GM21619 (cell line): ENCODE results near the gene MTREX.

ENCODE experiments used
- ATAC-seq: cut with Tn5 transposase; IDR thresholded peaks from one replicate; pipeline ENCODE4 v1.9.1; 2021; ENCODE audit not compliant: unreplicated experiment

Gene MTREX

DNA sequence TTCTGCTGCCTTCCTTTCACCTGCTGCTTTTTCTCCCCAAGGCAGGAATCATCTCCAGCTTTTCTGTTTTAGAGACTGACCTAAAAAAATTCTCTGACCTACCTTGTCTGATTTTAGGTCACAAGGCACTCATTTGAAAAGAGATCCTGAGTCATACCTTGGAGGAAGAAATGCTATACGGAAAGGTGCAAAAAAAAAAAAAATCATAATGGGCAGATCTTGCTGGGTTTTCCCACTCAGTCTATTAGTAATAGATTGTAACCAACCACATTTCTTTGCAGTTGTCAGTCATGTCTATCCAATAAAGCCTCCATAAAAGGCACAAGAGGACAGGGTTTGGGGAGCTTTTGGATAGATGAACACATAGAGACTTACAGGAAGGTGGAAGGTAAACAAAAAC, 70.0 kb downstream of the MTREX start:
- ATAC-seq: no peak

DNA sequence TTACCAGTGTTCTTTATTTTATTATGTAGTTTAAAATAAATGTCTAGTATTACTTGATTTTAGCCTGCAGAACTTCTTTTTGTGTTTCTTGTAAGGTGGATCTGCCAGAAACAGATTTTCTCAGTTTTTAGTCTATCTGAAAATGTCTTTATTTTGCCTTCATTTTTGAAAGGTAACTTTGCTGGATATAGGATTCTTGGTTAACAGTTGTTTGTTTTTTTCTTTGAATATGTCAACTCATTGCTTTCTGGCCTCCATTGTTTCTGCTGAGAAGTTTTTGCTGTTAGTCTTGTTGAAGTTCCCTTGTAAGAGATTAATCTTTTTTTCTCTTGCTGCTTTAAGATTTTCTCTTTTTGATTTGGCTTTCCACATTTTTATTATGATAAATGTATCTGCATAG, 75.5 kb downstream of the MTREX start:
- no peak for ATAC-seq

- ATAC-seq: no peak
Measured at GRCh38 chr5:55384072-55384471, 76.3 kb downstream of the MTREX start.

DNA sequence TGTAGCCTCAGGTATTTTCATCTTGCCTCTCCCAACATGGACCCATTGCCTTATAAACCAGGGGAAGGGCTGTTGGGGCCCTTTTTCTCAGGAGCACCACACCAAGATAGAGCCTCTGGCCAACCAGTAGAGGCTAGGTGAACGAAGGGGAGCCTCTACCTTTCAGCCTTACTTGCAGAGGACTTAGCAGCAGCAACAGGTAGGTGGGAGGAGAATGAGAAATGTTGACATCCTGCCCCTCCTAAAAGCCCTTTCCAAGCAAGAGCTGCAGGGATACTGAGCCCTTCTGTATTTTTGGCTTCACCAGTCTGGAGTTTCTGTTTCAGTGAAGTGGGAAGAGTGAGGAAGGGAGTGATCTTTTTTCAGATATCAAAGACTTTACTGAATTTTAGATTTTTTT, 77.4 kb downstream of the MTREX start:
- ATAC-seq: no peak

DNA sequence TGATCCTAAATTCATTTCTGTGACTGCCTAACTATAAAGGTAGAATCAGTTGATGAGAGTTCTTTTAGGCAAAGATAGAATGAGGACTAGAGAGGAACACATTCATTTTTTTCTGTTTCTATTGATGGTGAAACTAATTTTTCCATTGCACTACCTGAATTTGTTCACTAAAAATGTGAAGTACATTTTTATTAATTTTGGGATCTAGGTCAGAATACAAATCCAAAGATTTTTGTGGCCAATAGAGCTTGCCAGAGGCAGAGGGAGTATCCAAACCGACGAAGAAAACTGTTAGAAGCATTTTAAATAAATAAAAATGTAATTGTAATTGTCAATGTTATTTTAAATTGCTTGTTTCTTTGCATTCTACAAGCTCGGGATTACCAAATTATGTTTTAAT, 78.1 kb downstream of the MTREX start:
- no peak for ATAC-seq

- no peak for ATAC-seq
Measured at GRCh38 chr5:55386356-55386755, 78.6 kb downstream of the MTREX start.

GRCh38 chr5:55387865-55388264, 80.1 kb downstream of the MTREX start:
- ATAC-seq: no peak

DNA sequence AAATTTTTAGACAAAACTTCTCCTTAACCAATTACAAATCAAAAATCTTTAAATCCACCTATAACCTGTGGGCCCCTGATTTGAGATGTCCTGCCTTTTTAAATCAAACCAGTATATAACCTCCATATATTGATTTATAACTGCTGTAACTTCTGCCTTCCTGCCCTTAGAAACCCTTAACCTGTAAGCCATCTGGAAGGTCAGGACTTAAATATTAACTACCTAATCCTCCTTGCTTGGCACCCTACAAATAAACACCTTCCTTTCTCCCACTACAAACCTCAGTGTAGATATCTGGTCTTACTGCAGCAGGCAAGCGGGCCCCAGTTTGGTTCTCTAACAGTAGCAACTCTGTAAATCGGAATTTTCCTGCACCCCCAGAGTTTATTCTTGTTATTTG, 83.9 kb downstream of the MTREX start:
- no peak for ATAC-seq

GRCh38 chr5:55392669-55393068, 84.9 kb downstream of the MTREX start:
- no peak for ATAC-seq

GRCh38 chr5:55393501-55394175, 85.8 kb downstream of the MTREX start:
- no peak for ATAC-seq

DNA sequence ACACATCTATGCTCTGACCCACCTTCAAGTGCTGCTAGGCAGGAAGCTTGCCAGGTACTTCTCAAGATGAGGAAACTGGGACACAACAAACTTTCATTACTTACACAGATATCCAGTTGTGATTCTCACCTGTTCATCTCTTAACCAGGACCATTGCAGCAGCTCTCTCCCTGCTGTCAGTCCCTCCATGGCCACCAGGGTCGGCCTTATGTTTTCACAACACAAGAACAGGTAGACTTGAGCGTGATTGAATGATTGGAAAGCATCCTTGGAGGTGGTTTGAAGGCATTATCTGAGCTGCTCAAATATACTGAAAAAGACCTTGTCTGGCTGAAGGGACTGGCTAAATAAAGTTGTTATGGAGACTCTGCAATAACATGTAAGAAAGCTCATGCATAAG, 94.4 kb downstream of the MTREX start:
- no peak for ATAC-seq

DNA sequence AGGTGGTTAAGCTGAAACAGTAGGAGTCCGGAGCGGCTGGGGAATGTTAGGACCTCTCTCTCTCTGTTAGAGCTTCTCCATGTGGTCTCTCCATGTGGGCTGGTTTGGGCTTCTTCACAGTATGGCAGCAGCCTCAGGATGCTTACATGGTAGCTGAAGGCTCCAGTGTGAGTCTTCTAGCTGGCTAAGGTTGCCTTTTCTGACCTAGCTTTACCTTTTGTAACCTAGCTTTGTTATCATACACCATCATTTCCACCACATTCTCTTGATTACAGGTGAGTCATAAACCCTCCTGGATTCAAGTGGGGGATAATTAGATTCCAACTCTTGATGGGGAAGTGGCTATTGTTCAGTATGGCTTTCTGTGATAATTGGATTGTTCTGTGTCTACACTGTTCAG, 98.5 kb downstream of the MTREX start:
- ATAC-seq: no peak

DNA sequence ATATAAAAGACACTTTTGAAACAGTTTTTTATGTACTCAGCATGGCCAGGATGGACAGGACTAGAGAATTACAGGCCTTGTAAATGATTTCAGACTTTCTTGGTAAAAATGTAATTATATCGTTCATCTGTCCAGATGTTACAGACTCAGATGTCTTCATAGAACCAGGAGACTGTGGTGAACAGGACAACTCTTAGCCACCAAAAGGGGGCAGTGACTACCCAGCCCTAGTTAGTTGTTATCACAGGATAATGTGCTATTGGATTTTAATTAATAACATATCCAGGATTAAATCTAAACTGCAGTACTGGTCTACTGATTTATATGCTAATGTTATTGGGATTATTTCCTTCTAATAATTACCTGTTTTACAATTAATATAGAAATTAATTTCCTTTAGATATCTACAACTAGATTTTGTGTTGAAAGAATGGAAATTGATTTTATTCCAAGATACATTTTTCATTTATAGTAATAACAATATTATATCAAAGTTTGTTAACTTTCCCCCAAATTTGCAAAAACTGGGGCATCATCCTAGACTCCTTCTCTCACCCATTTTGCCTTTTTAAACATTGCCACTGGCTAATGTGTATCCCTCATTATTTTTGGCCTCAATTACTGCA, 99.4 kb downstream of the MTREX start:
- ATAC-seq: no peak

DNA sequence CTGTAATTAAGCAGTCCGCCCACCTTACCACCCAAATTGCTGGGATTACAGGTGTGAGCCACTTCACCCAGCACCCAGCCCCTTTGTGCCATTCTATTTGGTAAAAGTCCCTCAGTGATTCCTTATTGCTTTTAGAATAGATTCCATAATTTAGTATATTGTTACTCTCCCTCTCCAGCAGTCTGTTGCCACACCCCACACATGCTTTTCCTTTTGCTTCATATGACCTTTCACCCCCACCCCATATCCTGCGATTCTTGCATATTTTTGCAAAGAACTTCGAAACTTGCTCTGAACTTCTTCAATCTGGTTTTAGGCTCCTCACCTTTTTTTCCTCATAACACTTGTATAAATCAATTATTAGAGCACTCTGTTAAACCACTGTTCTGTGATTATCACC, 100.2 kb downstream of the MTREX start:
- ATAC-seq: no peak

DNA sequence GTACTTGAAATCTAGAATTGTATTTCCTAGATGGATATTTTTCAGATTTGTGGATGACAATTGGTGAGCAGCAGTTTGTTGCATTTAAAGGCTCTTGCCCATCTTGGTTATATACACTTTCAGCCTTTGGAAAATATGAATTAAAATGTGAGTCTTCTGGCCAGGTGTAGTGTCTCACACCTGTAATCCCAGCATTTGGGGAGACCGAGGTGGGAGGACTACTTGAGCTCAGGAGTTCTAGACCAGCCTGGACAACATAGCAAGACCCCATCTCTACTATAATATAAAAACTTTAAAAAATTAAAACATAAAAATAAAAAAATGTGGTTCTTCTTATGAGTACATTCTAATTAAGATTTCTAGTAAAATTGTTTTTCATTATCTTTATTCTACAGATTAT, 102.0 kb downstream of the MTREX start:
- no peak for ATAC-seq

DNA sequence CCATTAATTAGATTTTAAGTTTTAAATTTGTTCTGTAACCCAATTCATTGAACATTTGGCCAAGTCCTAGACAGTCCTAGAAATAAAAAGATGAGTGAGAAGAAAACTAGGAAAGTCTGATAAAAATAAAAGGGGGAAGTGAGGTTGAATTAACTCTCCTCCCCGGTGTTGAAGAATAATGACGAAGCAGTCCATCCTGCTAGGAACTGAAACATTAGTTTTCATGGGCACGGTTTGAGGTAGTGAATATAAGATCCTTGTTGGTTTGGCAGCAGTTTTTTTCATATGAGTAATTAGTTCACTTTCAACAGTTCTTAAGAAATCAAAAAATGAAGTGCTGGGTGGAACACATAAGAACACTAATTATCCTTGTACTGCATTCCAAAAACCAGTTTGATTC, 103.1 kb downstream of the MTREX start:
- ATAC-seq: no peak

DNA sequence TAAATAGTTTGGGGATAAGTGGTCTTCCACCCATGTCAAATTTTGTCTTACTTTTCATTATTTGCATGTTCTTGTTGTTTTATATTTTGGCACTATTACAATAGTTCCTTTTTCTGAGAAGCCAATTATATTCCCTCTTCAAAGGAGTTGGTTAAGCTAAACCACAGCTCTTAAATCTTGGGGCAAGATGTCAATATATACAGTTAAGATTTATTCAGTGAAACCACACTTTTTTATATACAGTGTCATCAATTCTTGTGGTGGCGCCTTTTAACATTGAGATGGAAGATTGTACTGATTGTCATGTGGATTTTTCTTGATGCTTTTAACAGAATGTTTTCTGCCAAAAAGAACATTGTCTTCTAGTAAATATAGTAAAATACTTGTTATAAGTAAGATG, 104.1 kb downstream of the MTREX start:
- no peak for ATAC-seq

DNA sequence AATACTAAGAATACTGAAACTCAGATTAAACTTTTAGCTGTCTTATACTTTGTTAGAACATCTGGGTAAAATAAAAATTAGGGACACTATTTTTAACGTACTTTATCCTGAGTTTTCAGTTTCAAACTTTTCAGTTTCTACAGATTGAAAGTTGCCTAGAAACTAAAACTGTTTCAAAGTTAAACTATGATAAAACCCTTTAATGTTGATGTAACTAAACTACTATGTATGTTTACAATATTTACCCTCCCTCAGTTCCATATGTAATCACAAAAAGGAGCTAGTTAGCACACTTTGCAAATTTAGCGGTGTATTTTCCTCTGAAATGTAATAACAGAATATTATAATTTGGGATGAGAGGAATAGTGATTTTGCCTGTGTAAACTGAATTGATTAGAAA, 105.9 kb downstream of the MTREX start:
- ATAC-seq: no peak

- ATAC-seq: no peak
Measured at GRCh38 chr5:55415071-55415470, 107.3 kb downstream of the MTREX start.

- ATAC-seq: no peak
Measured at GRCh38 chr5:55416306-55416705, 108.5 kb downstream of the MTREX start.

GRCh38 chr5:55418994-55419968, 111.5 kb downstream of the MTREX start:
- ATAC-seq: no peak

DNA sequence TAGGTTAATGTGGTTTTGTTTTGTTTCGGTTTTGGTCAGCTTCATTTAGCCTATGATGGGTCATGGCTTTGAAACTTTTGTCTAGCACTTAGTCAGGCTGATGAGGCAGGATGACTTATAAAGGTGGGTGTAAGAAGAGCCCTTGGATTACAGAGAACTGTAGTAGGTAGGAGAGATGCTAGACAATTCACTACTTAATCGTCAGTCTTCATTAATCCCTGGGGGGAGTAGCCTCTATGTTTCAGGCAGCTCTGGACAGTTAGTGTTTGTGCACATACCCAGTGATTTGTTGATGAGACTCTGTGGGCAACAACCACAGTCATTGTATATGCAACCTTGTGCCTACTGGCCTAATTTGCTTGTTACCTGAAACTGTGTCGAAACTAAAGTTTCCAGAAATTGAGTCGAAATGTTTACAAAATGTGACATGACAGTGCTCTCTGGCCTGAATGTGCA, 113.3 kb downstream of the MTREX start:
- ATAC-seq: peak; percentile 89
